Panc1 (cell line): ENCODE results near the gene RABL6. TPM values are rescaled to one million over a fixed set of nuclear protein-coding genes. Genes with fewer than 3 reads are reported as not detected.

ENCODE experiments used
- ATAC-seq: fragments of 200-7000 bp; cut with Tn5 transposase; 2 replicates; pipeline ENCODE4 v1.9.1; 2020; ENCODE audit warnings: mild to moderate bottlenecking, moderate library complexity
- BruUV-seq: library from RNA; stranded (reverse); fragments of 400-500 nt; replicated peaks from 2 replicates; lab custom pipeline; 2021; lab: Mats Ljungman, UMichigan
- CTCF ChIA-PET: fragments of 300-600 bp; sonication (Branson Sonifier 250); formaldehyde crosslinking; loops from one replicate; lab custom pipeline; 2022; ENCODE audit warnings: antibody characterized with exemption; lab: Charles Lee
- POLR2A ChIA-PET: fragments of 300-600 bp; sonication (Branson Sonifier 250); formaldehyde crosslinking; loops from one replicate; lab custom pipeline; 2022; ENCODE audit warnings: antibody characterized with exemption; lab: Charles Lee
- DNase-seq: peaks from one replicate; pipeline ENCODE4 v3.0.0-alpha.2; 2010; ENCODE audit warnings: low read depth, low spot score
- H3K27ac ChIP-seq: 2 replicates; pipeline ENCODE4 v1.5.1; 2011; ENCODE audit warnings: mild to moderate bottlenecking, low read length, inconsistent platforms
- H3K27me3 ChIP-seq: fragments of 200-500 bp; sonication (Bioruptor generic); 2 replicates; pipeline ENCODE4 v1.6.0; 2014; ENCODE audit warnings: low read length, inconsistent platforms; ENCODE audit not compliant: control insufficient read depth, insufficient read depth
- H3K36me3 ChIP-seq: fragments of 200-500 bp; sonication (Bioruptor generic); 2 replicates; pipeline ENCODE4 v1.5.1; 2014; ENCODE audit warnings: inconsistent platforms, mild to moderate bottlenecking, low read length, moderate library complexity; ENCODE audit not compliant: control insufficient read depth, insufficient read depth
- H3K4me1 ChIP-seq: 2 replicates; pipeline ENCODE4 v1.5.1; 2011; ENCODE audit warnings: inconsistent platforms, mild to moderate bottlenecking, low read length, moderate library complexity; ENCODE audit not compliant: control insufficient read depth, insufficient read depth
- H3K4me3 ChIP-seq, 2 experiments: 2 replicates each; pipeline ENCODE4 v1.5.1; 2011 to 2012; ENCODE audit warnings: low read depth in 2 of 2, low read length in 2 of 2, mild to moderate bottlenecking in 2 of 2, inconsistent platforms in 1 of 2, moderate library complexity in 1 of 2
- H3K9me3 ChIP-seq: fragments of 200-500 bp; sonication (Bioruptor generic); 2 replicates; pipeline ENCODE4 v1.5.1; 2014; ENCODE audit warnings: low read depth, mild to moderate bottlenecking, inconsistent platforms, low read length, moderate library complexity; ENCODE audit not compliant: control insufficient read depth, insufficient read depth
- POLR2AphosphoS5 ChIP-seq: IDR thresholded peaks from 2 replicates; pipeline ENCODE4 v1.6.1; 2012; ENCODE audit warnings: mild to moderate bottlenecking, low read depth, low read length, moderate library complexity
- SIN3A ChIP-seq: IDR thresholded peaks from 2 replicates; pipeline ENCODE4 v1.6.1; 2012; ENCODE audit warnings: low read depth, mild to moderate bottlenecking, low read length, moderate library complexity, borderline replicate concordance; ENCODE audit not compliant: insufficient read depth
- TCF7L2 ChIP-seq: IDR thresholded peaks from 2 replicates; pipeline ENCODE4 v1.6.1; 2011; ENCODE audit warnings: mild to moderate bottlenecking, low read depth, low read length, inconsistent platforms
- in situ Hi-C: cut with HindIII; loops from 2 replicates; pipeline ENCODE4 v1.10.0; 2016; ENCODE audit warnings: low sequenced_read_pairs, low pct_unique_long_range_greater_than_20kb
- intact Hi-C: fragments of 100-400 bp; cut with micrococcal nuclease; formaldehyde crosslinking; loops from one replicate; pipeline ENCODE4 v1.10.0; 2022; ENCODE audit not compliant: unreplicated experiment
- total RNA-seq: library from RNA; stranded (reverse); gene quantifications from one replicate; pipeline ENCODE4 v1.2.1, GENCODE V29; 2021; ENCODE audit not compliant: unreplicated experiment
- TF ChIP-seq, protein P1 (sequence below), 2 experiments: IDR thresholded peaks; 2 replicates each; pipeline ENCODE4 v1.6.1; 2011 to 2012; ENCODE audit warnings: low read depth in 2 of 2, control low read depth in 1 of 2, low read length in 1 of 2, mild to moderate bottlenecking in 1 of 2, moderate library complexity in 1 of 2; ENCODE audit not compliant: insufficient read depth in 1 of 2
- TF ChIP-seq, protein P2 (sequence below): fragments of 450-650 bp; IDR thresholded peaks from 2 replicates; pipeline ENCODE4 v1.5.1; 2017; ENCODE audit warnings: mild to moderate bottlenecking

The RABL6 gene
- total RNA-seq, 1 experiment from 2014 or later = 106 TPM

- ChIA-PET POLR2A (no interaction called here), CTCF (interaction anchor here (0.6 kb wide), 1 partner anchor 14 kb away, joined by 5 read pairs; no protein-coding TSS in a partner anchor)
- no peaks in the 10 kb centered on the region for H3K27me3 ChIP-seq
- in situ Hi-C loops (no loop called here), intact Hi-C loops (no loop called here)
- TF ChIP-seq, protein P1, sequence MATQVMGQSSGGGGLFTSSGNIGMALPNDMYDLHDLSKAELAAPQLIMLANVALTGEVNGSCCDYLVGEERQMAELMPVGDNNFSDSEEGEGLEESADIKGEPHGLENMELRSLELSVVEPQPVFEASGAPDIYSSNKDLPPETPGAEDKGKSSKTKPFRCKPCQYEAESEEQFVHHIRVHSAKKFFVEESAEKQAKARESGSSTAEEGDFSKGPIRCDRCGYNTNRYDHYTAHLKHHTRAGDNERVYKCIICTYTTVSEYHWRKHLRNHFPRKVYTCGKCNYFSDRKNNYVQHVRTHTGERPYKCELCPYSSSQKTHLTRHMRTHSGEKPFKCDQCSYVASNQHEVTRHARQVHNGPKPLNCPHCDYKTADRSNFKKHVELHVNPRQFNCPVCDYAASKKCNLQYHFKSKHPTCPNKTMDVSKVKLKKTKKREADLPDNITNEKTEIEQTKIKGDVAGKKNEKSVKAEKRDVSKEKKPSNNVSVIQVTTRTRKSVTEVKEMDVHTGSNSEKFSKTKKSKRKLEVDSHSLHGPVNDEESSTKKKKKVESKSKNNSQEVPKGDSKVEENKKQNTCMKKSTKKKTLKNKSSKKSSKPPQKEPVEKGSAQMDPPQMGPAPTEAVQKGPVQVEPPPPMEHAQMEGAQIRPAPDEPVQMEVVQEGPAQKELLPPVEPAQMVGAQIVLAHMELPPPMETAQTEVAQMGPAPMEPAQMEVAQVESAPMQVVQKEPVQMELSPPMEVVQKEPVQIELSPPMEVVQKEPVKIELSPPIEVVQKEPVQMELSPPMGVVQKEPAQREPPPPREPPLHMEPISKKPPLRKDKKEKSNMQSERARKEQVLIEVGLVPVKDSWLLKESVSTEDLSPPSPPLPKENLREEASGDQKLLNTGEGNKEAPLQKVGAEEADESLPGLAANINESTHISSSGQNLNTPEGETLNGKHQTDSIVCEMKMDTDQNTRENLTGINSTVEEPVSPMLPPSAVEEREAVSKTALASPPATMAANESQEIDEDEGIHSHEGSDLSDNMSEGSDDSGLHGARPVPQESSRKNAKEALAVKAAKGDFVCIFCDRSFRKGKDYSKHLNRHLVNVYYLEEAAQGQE (IDR thresholded peaks at IDR 0.05; ENCODE audit: insufficient read depth in 1 of 2, low read depth in 2 of 2, low read length in 1 of 2) = no peak
- TF ChIP-seq TCF7L2 (no peak), POLR2AphosphoS5 (no peak), SIN3A (no peak)
- TF ChIP-seq, protein P2, sequence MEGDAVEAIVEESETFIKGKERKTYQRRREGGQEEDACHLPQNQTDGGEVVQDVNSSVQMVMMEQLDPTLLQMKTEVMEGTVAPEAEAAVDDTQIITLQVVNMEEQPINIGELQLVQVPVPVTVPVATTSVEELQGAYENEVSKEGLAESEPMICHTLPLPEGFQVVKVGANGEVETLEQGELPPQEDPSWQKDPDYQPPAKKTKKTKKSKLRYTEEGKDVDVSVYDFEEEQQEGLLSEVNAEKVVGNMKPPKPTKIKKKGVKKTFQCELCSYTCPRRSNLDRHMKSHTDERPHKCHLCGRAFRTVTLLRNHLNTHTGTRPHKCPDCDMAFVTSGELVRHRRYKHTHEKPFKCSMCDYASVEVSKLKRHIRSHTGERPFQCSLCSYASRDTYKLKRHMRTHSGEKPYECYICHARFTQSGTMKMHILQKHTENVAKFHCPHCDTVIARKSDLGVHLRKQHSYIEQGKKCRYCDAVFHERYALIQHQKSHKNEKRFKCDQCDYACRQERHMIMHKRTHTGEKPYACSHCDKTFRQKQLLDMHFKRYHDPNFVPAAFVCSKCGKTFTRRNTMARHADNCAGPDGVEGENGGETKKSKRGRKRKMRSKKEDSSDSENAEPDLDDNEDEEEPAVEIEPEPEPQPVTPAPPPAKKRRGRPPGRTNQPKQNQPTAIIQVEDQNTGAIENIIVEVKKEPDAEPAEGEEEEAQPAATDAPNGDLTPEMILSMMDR = no peak
- DNase-seq = no peak
- H3K36me3 ChIP-seq = no peaks in the 10 kb centered on the region
- no peak for ATAC-seq
- H3K4me1 ChIP-seq = peaks cover 26% of the 10 kb centered on the region
- BruUV-seq = no TSS peak
- no peak overlapping the region for H3K4me3 ChIP-seq
- no peaks in the 10 kb centered on the region for H3K9me3 ChIP-seq
- no peak overlapping the region for H3K27ac ChIP-seq
Observed at GRCh38 chr9:136838314-136839228, 30.8 kb downstream of the RABL6 start.

DNA sequence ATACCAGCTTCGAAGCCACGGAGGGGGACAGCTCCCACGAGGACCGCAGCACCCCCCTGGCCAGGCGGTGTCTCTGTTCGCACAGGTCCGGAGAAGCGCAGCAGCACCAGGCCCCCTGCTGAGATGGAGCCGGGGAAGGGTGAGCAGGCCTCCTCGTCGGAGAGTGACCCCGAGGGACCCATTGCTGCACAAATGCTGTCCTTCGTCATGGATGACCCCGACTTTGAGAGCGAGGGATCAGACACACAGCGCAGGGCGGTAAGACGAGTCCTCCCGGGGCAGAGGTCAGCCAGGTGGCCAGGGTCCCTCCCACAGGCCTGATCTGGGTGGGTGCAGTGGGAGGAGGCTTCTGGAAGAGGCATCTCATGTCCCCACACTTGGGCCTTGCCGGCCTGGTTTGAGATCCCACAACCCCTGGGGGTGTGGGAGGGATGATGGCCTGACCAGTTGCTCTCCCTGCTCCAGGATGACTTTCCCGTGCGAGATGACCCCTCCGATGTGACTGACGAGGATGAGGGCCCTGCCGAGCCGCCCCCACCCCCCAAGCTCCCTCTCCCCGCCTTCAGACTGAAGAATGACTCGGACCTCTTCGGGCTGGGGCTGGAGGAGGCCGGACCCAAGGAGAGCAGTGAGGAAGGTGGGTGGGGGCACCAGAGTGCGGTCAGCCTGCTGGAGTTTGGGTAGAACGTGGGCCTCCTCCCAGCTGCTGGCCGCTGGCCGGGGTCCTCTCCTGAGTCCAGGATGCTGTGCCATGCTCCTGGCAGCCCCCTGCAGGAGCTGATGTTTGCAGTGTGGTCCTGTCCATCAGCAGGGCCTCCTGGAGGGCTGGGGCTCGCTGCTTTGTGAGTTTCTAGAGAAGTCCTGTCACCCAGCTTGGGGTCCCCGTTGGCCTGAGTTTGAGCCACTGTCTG, 31.7 kb downstream of the RABL6 start:
- ATAC-seq (no peak), DNase-seq (no peak)
- TF ChIP-seq, protein P1 (IDR thresholded peaks at IDR 0.05; ENCODE audit: insufficient read depth in 1 of 2, low read depth in 2 of 2, low read length in 1 of 2) = no peak
- H3K36me3 ChIP-seq = no peaks in the 10 kb centered on the region
- in situ Hi-C loops = no loop called here
- no TSS peak for BruUV-seq
- POLR2A ChIA-PET = interaction anchor here (0.6 kb wide), 1 partner anchor 112 kb away, joined by 4 read pairs; no protein-coding TSS in a partner anchor
- H3K4me3 ChIP-seq = no peak overlapping the region
- intact Hi-C loops = no loop called here
- no peaks in the 10 kb centered on the region for H3K9me3 ChIP-seq
- no peaks in the 10 kb centered on the region for H3K27me3 ChIP-seq
- CTCF ChIA-PET = interaction anchor here (0.6 to 1.0 kb wide), 2 partner anchors 15 to 109 kb away, joined by 3 to 5 read pairs; no protein-coding TSS in a partner anchor
- peak overlapping the region; percentile 76 for H3K27ac ChIP-seq
- H3K4me1 ChIP-seq = peaks cover 26% of the 10 kb centered on the region
